Gastrocnemius medialis (tissue), 4 donors: ENCODE measurements around the gene ASPRV1. TPM values are rescaled to one million over a fixed set of nuclear protein-coding genes. Genes with fewer than 3 reads are reported as not detected.

Source experiments
- ATAC-seq, 2 donors: fragments of 150-250 bp; one replicate each; pipeline ENCODE4 v1.9.1; 2016
- DNase-seq, 2 donors: peaks; one replicate each; pipeline ENCODE4 v3.0.0-alpha.2; 2019
- H3K27ac ChIP-seq, 4 donors: fragments of 200-600 bp; sonication (generic); 1 replicate in 1 of 4; 2 replicates in 3 of 4; pipeline ENCODE4 v1.5.1; 2016 to 2018; ENCODE audit warnings: mild to moderate bottlenecking in 2 of 4, moderate library complexity in 1 of 4
- H3K27me3 ChIP-seq, 3 donors: fragments of 200-600 bp; sonication (generic) in 2 of 3; 1 replicate in 1 of 3; 2 replicates in 2 of 3; pipeline versions ENCODE4 v1.5.1 to v1.6.0; 2016 to 2019; ENCODE audit warnings: mild to moderate bottlenecking in 1 of 3, moderate library complexity in 1 of 3
- H3K36me3 ChIP-seq, 2 donors: fragments of 200-600 bp; sonication (generic) in 1 of 2; one replicate each; pipeline ENCODE4 v1.5.1; 2017 to 2018
- H3K4me1 ChIP-seq, 2 donors: fragments of 200-600 bp; sonication (generic) in 1 of 2; one replicate each; pipeline ENCODE4 v1.5.1; 2016 to 2017; ENCODE audit warnings: mild to moderate bottlenecking in 2 of 2
- H3K4me3 ChIP-seq, 4 donors: fragments of 200-600 bp; sonication (generic) in 3 of 4; 1 replicate in 1 of 4; 2 replicates in 3 of 4; pipeline ENCODE4 v1.5.1; 2016 to 2019; ENCODE audit warnings: mild to moderate bottlenecking in 2 of 4
- H3K9me3 ChIP-seq, 3 donors: fragments of 200-600 bp; sonication (generic) in 2 of 3; 1 replicate in 1 of 3; 2 replicates in 2 of 3; pipeline ENCODE4 v1.5.1; 2016 to 2019
- POLR2A ChIP-seq, 2 donors: fragments of 450-650 bp; IDR thresholded peaks; one replicate each; pipeline ENCODE4 v1.6.1; 2017; ENCODE audit warnings: antibody characterized with exemption in 2 of 2, mild to moderate bottlenecking in 2 of 2, moderate library complexity in 2 of 2
- in situ Hi-C, 4 donors: fragments of 200-750 bp; cut with MboI; loops; one replicate each; pipeline versions ENCODE4 v1.15.0 to v1.8.0; 2017; ENCODE audit warnings: low sequenced_read_pairs in 4 of 4
- intact Hi-C: fragments of 100-400 bp; cut with DNase I; formaldehyde crosslinking; loops from one replicate; pipeline ENCODE4 v1.15.1; 2023; ENCODE audit warnings: low total_unique reads
- total RNA-seq, 4 donors: library from RNA; depleted of rRNA; stranded (reverse); fragments of >200 nt; gene quantifications; one replicate each; pipeline versions ENCODE4 v1.1.0 to v1.2.3, GENCODE V29; 2016
- TF ChIP-seq, protein P1 (sequence below), 5 experiments: fragments of 450-650 bp in 3 of 5; fragments of 200-600 bp in 2 of 5; sonication (generic) in 2 of 5; IDR thresholded peaks in 4 of 5; conservative IDR thresholded peaks in 1 of 5; 1 replicate in 4 of 5; 2 replicates in 1 of 5; pipeline ENCODE4 v1.5.1; 2016 to 2019; ENCODE audit warnings: antibody characterized with exemption in 5 of 5, mild to moderate bottlenecking in 3 of 5, moderate library complexity in 3 of 5

ASPRV1 gene
- total RNA-seq, 4 donors from 2014 or later = 0.39 to 3.1 (median 0.61) TPM

DNA sequence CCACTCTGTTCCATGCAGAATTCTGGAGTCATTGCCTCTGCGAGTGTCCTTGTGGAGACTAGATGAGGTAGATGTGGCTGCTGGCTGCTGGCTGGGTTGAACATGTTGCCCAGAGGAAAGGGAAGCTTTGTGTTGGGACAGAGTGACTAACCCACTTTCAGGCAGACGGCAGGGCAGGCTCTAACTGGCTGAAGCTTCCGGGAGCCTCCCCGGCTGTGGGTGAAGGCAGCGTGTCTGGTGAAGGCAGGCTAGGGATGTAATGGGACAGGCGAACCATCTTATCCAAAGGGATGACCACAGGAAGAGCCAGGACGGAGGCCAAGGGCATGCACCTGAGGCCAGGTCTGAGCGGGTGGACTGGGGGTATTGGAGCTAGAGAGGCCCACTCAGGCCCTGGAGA lies 16.0 kb downstream of the ASPRV1 start:
- DNase-seq = no peak
- Histone ChIP-seq H3K36me3 (peaks cover 2 to 10% of the 10 kb centered on the region in 2 donors), H3K9me3 (no peaks in the 10 kb centered on the region), H3K27me3 (no peaks in the 10 kb centered on the region), H3K27ac (no peak overlapping the region), H3K4me1 (no peaks in the 10 kb centered on the region), H3K4me3 (no peak overlapping the region)
- in situ Hi-C loops = no loop called here
- TF ChIP-seq, protein P1, sequence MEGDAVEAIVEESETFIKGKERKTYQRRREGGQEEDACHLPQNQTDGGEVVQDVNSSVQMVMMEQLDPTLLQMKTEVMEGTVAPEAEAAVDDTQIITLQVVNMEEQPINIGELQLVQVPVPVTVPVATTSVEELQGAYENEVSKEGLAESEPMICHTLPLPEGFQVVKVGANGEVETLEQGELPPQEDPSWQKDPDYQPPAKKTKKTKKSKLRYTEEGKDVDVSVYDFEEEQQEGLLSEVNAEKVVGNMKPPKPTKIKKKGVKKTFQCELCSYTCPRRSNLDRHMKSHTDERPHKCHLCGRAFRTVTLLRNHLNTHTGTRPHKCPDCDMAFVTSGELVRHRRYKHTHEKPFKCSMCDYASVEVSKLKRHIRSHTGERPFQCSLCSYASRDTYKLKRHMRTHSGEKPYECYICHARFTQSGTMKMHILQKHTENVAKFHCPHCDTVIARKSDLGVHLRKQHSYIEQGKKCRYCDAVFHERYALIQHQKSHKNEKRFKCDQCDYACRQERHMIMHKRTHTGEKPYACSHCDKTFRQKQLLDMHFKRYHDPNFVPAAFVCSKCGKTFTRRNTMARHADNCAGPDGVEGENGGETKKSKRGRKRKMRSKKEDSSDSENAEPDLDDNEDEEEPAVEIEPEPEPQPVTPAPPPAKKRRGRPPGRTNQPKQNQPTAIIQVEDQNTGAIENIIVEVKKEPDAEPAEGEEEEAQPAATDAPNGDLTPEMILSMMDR (IDR thresholded peaks at IDR 0.05 in 4 of 5, conservative IDR thresholded peaks at IDR 0.05 in 1 of 5) = no peak
- TF ChIP-seq POLR2A (IDR thresholded peaks at IDR 0.05) = no peak
- no peak for ATAC-seq
- intact Hi-C loops = no loop called here

DNA sequence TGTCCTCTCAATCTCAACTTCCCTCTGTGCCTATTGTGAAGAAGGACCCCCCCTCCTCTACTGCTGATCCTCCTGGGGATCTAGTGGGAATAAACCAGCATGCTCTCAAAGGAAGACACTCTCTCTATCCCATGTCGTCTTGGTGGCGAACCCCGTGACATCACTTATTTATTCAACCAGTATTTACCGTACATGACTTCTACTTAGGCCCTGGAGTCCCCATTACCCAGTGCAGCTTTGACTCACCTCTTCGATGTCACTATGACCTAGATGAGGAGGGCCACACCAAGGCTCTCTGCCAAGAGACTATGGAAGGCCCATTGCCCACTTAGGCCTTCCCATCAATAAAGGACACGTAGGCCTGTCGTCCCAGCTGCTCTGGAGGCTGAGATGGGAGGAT lies 16.7 kb downstream of the ASPRV1 start:
- TF ChIP-seq, protein P1 (IDR thresholded peaks at IDR 0.05 in 4 of 5, conservative IDR thresholded peaks at IDR 0.05 in 1 of 5) = no peak
- TF ChIP-seq POLR2A (IDR thresholded peaks at IDR 0.05) = no peak
- no peak overlapping the region for H3K4me3 ChIP-seq
- peaks cover 2 to 15% of the 10 kb centered on the region in 2 donors for H3K36me3 ChIP-seq
- no peak for DNase-seq
- no peaks in the 10 kb centered on the region for H3K27me3 ChIP-seq
- intact Hi-C loops (no loop called here), in situ Hi-C loops (no loop called here)
- no peaks in the 10 kb centered on the region for H3K9me3 ChIP-seq
- ATAC-seq = no peak
- H3K27ac ChIP-seq = no peak overlapping the region
- H3K4me1 ChIP-seq = no peaks in the 10 kb centered on the region

DNA sequence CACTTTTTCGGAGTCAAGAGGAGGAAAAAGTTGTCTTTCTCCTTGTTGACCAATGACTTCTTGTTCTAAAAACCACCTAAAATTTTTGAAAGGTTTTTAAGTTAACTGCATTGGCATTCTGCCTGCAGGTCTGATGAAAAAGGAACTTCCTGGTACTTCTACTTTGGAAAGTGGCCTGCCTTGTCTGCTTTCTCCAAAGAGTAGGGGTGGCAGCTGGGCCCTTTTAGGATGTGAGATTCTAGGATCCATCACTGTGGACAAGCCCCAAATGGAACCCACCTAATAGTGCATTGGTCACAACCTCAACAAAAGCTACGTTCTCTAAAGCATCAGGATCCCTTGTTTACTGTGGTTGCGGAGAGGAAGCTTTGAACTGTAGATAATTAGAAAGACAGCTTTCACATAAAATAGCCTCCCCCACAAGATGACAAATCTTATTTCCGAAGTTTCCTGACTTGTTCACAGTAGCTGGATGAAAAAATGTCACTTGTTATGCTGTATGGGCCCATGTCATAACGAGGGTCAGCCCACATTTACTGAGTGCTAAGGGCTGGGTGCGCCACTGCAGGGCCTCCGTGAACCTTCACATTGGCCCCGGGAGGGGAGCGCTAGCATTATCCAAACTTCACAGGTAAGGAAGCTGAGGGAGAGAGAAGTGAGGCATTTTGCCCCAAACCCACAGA lies 17.4 kb downstream of the ASPRV1 start:
- no peak for ATAC-seq
- DNase-seq = no peak
- Histone ChIP-seq H3K27me3 (no peaks in the 10 kb centered on the region), H3K4me1 (no peaks in the 10 kb centered on the region), H3K4me3 (no peak overlapping the region), H3K9me3 (no peaks in the 10 kb centered on the region), H3K27ac (no peak overlapping the region), H3K36me3 (peaks cover 2 to 23% of the 10 kb centered on the region in 2 donors)
- TF ChIP-seq, protein P1 (IDR thresholded peaks at IDR 0.05 in 4 of 5, conservative IDR thresholded peaks at IDR 0.05 in 1 of 5) = no peak
- TF ChIP-seq POLR2A (IDR thresholded peaks at IDR 0.05) = no peak
- in situ Hi-C loops (no loop called here), intact Hi-C loops (no loop called here)

DNA sequence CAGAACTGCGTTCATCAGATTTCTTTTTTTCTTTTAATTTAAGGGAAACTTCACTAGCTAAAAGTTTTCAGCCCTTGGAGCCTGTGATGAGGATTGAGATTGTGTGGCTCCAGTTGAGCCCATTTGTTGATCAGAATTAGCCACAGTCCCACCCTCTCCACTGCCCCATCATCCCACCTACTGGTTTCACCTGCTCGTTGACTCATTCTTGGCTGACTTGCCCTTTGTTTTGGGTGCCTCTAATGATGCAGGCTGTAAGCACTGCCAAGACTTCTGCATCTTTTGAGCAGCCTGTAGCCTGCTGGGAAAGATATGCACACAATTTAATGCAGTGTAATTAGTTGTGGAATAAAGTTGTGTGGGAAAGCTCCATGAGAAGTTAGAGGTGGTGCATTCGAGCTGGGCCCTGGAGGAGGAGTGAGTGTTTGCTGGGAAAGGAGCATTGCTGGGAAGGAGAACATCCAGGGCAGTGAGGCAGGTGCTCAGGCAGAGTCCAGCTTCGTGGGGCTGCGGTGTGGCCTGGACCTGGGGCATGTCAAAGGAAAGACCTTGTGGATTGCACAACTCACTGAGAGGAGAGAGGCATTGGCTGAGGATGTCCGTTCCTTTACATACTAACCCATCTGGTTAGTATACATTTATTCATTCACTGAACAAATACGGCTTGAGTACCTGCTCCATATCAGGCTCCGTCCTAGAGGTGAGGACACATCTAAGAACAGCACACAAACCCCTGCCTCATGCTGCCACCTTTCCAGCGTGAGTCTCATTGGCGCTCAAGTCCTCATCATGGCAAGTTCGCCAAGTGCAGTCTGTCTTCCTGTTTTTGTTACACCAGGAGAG lies 18.2 kb downstream of the ASPRV1 start:
- H3K27ac ChIP-seq = no peak overlapping the region
- DNase-seq = no peak
- TF ChIP-seq POLR2A (IDR thresholded peaks at IDR 0.05) = no peak
- TF ChIP-seq, protein P1 (IDR thresholded peaks at IDR 0.05 in 4 of 5, conservative IDR thresholded peaks at IDR 0.05 in 1 of 5) = no peak
- H3K36me3 ChIP-seq = peaks cover 2 to 30% of the 10 kb centered on the region in 2 donors
- intact Hi-C loops (no loop called here), in situ Hi-C loops (no loop called here)
- H3K4me1 ChIP-seq = no peaks in the 10 kb centered on the region
- H3K9me3 ChIP-seq = no peaks in the 10 kb centered on the region
- ATAC-seq = no peak
- H3K27me3 ChIP-seq = no peaks in the 10 kb centered on the region
- no peak overlapping the region for H3K4me3 ChIP-seq
